GM12878 (cell line): ENCODE data around the gene DNAJC22. TPM values are rescaled to one million over a fixed set of nuclear protein-coding genes. Genes with fewer than 3 reads are reported as not detected.
A peak's percentile ranks its signal among the peaks of the same experiment; 100 is the strongest.

Experiments
- BMI1 ChIP-seq: fragments of 450-650 bp; IDR thresholded peaks from 2 replicates; pipeline ENCODE4 v1.6.1; 2016; ENCODE audit warnings: mild to moderate bottlenecking, moderate library complexity, borderline replicate concordance
- CBX3 ChIP-seq: fragments of 200-600 bp; sonication (generic); IDR thresholded peaks from 2 replicates; pipeline ENCODE4 v1.6.1; 2016; ENCODE audit warnings: low read depth, borderline replicate concordance
- CBX5 ChIP-seq: sonication (generic); IDR thresholded peaks from 2 replicates; pipeline ENCODE4 v1.6.1; 2016; ENCODE audit warnings: low read depth, moderate library complexity, mild to moderate bottlenecking, inconsistent platforms
- CEBPB ChIP-seq, 2 experiments: fragments of 150-350 bp in 1 of 2; IDR thresholded peaks; 2 replicates each; pipeline ENCODE4 v1.6.1; 2012 to 2014; ENCODE audit warnings: low read depth in 2 of 2, low read length in 2 of 2, borderline replicate concordance in 1 of 2, inconsistent platforms in 1 of 2
- EGR1 ChIP-seq, 2 experiments: IDR thresholded peaks; 1 replicate in 1 of 2; 2 replicates in 1 of 2; pipeline ENCODE4 v1.6.1; 2011 to 2012; ENCODE audit warnings: low read depth in 2 of 2, low read length in 2 of 2, borderline replicate concordance in 1 of 2, mild to moderate bottlenecking in 1 of 2, moderate library complexity in 1 of 2
- EZH2 ChIP-seq: IDR thresholded peaks from 2 replicates; pipeline ENCODE4 v1.6.1; 2012; ENCODE audit warnings: low read depth, mild to moderate bottlenecking, control low read depth, inconsistent platforms, low read length, borderline replicate concordance; ENCODE audit not compliant: control insufficient read depth
- FOS ChIP-seq: IDR thresholded peaks from 3 replicates; pipeline ENCODE4 v1.6.1; 2011; ENCODE audit warnings: borderline replicate concordance; ENCODE audit not compliant: insufficient read length; ENCODE audit errors: extremely low read depth
- IRF3 ChIP-seq: fragments of 450-650 bp; IDR thresholded peaks from 2 replicates; pipeline ENCODE4 v1.6.1; 2014; ENCODE audit warnings: mild to moderate bottlenecking
- KDM1A ChIP-seq: fragments of 200-600 bp; sonication (generic); IDR thresholded peaks from 2 replicates; pipeline ENCODE4 v1.6.1; 2016; ENCODE audit warnings: borderline replicate concordance
- MTA3 ChIP-seq: IDR thresholded peaks from 2 replicates; pipeline ENCODE4 v1.6.1; 2012; ENCODE audit warnings: low read length, inconsistent platforms, borderline replicate concordance
- MYB ChIP-seq: fragments of 150-350 bp; IDR thresholded peaks from 2 replicates; pipeline ENCODE4 v1.6.1; 2014; ENCODE audit warnings: mild to moderate bottlenecking, low read depth, low read length, borderline replicate concordance
- NFYB ChIP-seq: IDR thresholded peaks from 2 replicates; pipeline ENCODE4 v1.6.1; 2011; ENCODE audit warnings: low read depth, mild to moderate bottlenecking, low read length, improper control_type of control experiment, moderate library complexity; ENCODE audit not compliant: insufficient read depth
- NR2F1 ChIP-seq: fragments of 450-650 bp; conservative IDR thresholded peaks from 2 replicates; pipeline ENCODE4 v1.6.1; 2017; ENCODE audit warnings: mild to moderate bottlenecking
- POLR2AphosphoS2 ChIP-seq: IDR thresholded peaks from 2 replicates; pipeline ENCODE4 v1.6.1; 2011; ENCODE audit warnings: low read depth, mild to moderate bottlenecking, low read length, improper control_type of control experiment, moderate library complexity
- RBBP5 ChIP-seq: fragments of 200-600 bp; sonication (generic); conservative IDR thresholded peaks from 2 replicates; pipeline ENCODE4 v1.6.1; 2016
- SIX5 ChIP-seq: IDR thresholded peaks from 2 replicates; pipeline ENCODE4 v1.6.1; 2011; ENCODE audit warnings: mild to moderate bottlenecking, low read depth, low read length, moderate library complexity; ENCODE audit not compliant: severe bottlenecking
- TCF12 ChIP-seq: IDR thresholded peaks from 2 replicates; pipeline ENCODE4 v1.6.1; 2011; ENCODE audit warnings: low read depth, mild to moderate bottlenecking, low read length
- ZBTB33 ChIP-seq: fragments of 450-650 bp; IDR thresholded peaks from 2 replicates; pipeline ENCODE4 v1.6.1; 2017; ENCODE audit warnings: mild to moderate bottlenecking
- ZNF207 ChIP-seq: fragments of 450-650 bp; IDR thresholded peaks from 2 replicates; pipeline ENCODE4 v1.6.1; 2014; ENCODE audit warnings: antibody characterized with exemption, mild to moderate bottlenecking, borderline replicate concordance
- ZNF274 ChIP-seq: IDR thresholded peaks from one replicate; pipeline ENCODE4 v1.8.0; 2011; ENCODE audit not compliant: insufficient read length, insufficient read depth
- ZNF622 ChIP-seq: fragments of 450-650 bp; IDR thresholded peaks from 2 replicates; pipeline ENCODE4 v1.6.1; 2017; ENCODE audit warnings: mild to moderate bottlenecking, inconsistent platforms
- polyA plus RNA-seq, 11 experiments: library from polyadenylated mRNA; depleted of rRNA in 4 of 11; unstranded in 6 of 11; stranded (reverse) in 5 of 11; fragments of >200 nt; fragmentation: Nextera tagmentation in 4 of 11; fragmentation: Illumina TruSeq in 1 of 11; extraction: Ambion mirVana in 4 of 11; extraction: Trizol in 1 of 11; gene quantifications; 1 replicate in 1 of 11; 2 replicates in 10 of 11; pipeline versions ENCODE4 v1.2.1 to v1.2.3, GENCODE V29; 2011 to 2016; ENCODE audit warnings: inconsistent platforms in 2 of 11, missing spikeins in 2 of 11, low read depth in 1 of 11
- total RNA-seq, 4 experiments: library from RNA; depleted of rRNA in 3 of 4; stranded (reverse); fragments of >200 nt in 3 of 4; fragmentation: Illumina TruSeq in 1 of 4; extraction: Trizol in 1 of 4; gene quantifications; 2 replicates each; pipeline versions ENCODE4 v1.2.1 to v1.2.3, GENCODE V29; 2013 to 2021
- TF ChIP-seq, protein P1 (sequence below): fragments of 450-650 bp; IDR thresholded peaks from 2 replicates; pipeline ENCODE4 v1.6.1; 2017; ENCODE audit warnings: antibody characterized with exemption, mild to moderate bottlenecking, moderate library complexity

The DNAJC22 gene
- total and polyA plus RNA-seq, 10 of the 15 experiments (the other 5 are each of a cell fraction or from before 2014, with no cell fraction given), result 0.06 to 0.61 (median 0.13) TPM; not detected in 3

GRCh38 chr12:49369411-49370145 is 22.9 kb downstream of the DNAJC22 start (continued):
- TF ChIP-seq POLR2AphosphoS2 (no peak), CBX5 (0 out of 2 replicates have a peak, but pooled peaks have one; percentile 24), RBBP5 (no peak), IRF3 (no peak), EZH2 (no peak), NR2F1 (0 out of 2 replicates have a peak, but pooled peaks have one; percentile 6), NFYB (no peak), MTA3 (peak; percentile 33; the same call in 1 of the 2 replicates), ZNF274 (no peak), ZNF622 (no peak), ZBTB33 (no peak), FOS (no peak), EGR1 (IDR thresholded peaks at IDR 0.05; ENCODE audit: borderline replicate concordance in 1 of 2, low read depth in 2 of 2, low read length in 2 of 2) (no peak), BMI1 (no peak), CEBPB (IDR thresholded peaks at IDR 0.05; ENCODE audit: borderline replicate concordance in 1 of 2, low read depth in 2 of 2, low read length in 2 of 2) (no peak), KDM1A (no peak), MYB (no peak), TCF12 (peak; percentile 55; the same call in 1 of the 2 replicates), ZNF207 (no peak), SIX5 (no peak), CBX3 (no peak)
- TF ChIP-seq, protein P1, sequence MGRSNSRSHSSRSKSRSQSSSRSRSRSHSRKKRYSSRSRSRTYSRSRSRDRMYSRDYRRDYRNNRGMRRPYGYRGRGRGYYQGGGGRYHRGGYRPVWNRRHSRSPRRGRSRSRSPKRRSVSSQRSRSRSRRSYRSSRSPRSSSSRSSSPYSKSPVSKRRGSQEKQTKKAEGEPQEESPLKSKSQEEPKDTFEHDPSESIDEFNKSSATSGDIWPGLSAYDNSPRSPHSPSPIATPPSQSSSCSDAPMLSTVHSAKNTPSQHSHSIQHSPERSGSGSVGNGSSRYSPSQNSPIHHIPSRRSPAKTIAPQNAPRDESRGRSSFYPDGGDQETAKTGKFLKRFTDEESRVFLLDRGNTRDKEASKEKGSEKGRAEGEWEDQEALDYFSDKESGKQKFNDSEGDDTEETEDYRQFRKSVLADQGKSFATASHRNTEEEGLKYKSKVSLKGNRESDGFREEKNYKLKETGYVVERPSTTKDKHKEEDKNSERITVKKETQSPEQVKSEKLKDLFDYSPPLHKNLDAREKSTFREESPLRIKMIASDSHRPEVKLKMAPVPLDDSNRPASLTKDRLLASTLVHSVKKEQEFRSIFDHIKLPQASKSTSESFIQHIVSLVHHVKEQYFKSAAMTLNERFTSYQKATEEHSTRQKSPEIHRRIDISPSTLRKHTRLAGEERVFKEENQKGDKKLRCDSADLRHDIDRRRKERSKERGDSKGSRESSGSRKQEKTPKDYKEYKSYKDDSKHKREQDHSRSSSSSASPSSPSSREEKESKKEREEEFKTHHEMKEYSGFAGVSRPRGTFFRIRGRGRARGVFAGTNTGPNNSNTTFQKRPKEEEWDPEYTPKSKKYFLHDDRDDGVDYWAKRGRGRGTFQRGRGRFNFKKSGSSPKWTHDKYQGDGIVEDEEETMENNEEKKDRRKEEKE, result no peak
